C4-2B (cell line): ENCODE results near the gene SECISBP2.

Experiments
- H3K27ac ChIP-seq: fragments of 450-650 bp; 2 replicates; pipeline ENCODE4 v1.5.1; 2017
- ZFX ChIP-seq: fragments of 450-650 bp; IDR thresholded peaks from 2 replicates; pipeline ENCODE4 v1.6.1; 2017
- TF ChIP-seq, protein P1 (sequence below): fragments of 450-650 bp; conservative IDR thresholded peaks from 2 replicates; pipeline ENCODE4 v1.5.1; 2017; ENCODE audit warnings: mild to moderate bottlenecking

Gene SECISBP2

DNA sequence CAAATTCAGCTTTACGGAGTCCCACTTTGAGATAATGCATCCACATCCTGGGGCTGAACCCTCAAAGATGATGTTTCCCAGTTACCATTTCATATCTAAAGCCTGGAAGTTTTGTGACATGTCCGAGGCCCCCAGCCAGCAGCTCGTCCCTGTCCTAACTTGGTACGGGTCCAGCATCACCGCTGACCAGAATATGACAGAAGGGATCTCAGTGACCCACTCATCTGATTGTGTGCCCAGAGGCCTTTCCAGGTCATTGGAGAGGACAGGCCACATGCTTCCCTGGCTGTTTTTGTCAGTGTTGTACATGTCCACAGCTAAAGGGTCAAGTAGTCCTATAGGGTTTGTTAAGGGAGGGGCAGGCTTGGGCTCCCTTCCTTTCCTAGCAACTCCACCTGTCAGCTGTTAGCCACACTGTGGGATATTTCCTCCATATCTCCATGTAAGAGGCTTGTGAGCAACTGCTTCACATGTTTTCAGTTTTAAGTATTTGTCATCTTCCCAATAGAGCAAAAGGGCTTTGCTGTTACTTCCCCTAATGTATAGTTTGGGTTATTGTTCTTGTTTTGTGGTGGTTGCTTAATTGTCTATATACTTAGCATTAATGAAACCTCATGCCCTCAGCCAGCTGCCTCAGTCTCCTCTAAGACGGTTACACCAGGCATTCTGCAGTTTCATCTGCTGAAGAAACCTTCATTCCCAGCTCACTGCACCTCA, 33.4 kb downstream of the SECISBP2 start:
- no peak overlapping the region for H3K27ac ChIP-seq
- TF ChIP-seq, protein P1, sequence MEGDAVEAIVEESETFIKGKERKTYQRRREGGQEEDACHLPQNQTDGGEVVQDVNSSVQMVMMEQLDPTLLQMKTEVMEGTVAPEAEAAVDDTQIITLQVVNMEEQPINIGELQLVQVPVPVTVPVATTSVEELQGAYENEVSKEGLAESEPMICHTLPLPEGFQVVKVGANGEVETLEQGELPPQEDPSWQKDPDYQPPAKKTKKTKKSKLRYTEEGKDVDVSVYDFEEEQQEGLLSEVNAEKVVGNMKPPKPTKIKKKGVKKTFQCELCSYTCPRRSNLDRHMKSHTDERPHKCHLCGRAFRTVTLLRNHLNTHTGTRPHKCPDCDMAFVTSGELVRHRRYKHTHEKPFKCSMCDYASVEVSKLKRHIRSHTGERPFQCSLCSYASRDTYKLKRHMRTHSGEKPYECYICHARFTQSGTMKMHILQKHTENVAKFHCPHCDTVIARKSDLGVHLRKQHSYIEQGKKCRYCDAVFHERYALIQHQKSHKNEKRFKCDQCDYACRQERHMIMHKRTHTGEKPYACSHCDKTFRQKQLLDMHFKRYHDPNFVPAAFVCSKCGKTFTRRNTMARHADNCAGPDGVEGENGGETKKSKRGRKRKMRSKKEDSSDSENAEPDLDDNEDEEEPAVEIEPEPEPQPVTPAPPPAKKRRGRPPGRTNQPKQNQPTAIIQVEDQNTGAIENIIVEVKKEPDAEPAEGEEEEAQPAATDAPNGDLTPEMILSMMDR, result no peak
- TF ChIP-seq ZFX, result no peak

DNA sequence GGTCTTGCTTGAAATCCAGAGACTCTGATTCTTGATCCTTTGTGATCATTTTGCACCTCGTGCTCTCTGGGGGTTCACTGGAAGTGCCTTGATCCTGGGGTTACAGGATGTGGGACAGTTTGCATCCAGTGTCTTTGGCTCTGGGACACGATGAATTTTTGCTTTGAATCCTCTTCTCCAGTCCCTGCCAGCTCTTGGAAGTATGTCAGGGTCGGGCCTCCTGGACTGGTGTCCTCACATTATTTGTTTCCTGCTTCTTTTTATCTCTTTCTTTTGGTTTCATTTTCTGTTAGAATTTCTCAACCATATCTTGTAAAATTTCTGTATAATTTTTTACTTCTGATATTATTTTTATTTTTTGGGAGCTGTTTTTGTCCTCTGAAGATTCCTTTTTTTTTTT, 34.2 kb downstream of the SECISBP2 start:
- TF ChIP-seq, protein P1, result no peak
- TF ChIP-seq ZFX, result no peak
- no peak overlapping the region for H3K27ac ChIP-seq

DNA sequence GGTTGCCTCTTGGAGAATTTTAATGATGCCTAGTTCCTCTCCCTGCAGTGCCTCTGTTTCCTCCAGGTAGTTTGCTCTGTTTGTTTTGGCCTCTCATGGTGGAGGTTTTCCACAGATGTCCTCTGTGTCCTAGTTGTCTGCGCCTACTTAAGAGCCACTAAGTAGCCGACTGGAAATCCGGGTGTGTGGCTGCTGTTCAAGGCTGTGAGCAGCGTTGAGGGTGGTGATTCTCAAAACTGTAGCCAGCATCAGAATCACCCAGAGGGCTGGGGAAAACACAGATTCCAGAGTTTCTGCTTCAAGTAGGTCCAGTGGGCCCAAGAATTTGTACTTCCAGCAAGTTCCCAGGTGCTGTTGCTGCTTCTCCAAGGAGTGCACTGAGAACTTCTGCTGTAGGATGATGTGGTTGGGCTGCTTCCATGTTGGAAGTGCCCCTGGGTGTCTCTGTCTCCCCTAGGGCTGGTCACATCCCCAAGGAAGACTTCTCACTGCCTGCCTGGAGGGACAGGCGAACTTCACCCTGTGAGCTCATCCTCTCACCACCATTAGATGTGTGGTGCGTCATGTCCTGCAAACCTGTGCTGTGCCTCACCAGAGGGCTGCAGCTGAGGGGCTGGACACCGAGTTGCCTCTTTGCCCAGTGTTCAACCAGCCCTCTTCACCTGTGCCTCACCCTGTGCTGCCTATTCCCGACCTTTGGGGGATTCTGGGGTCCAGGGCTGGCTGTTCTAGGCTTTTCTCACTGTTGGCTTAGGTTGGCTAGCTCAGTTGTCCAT, 34.8 kb downstream of the SECISBP2 start:
- H3K27ac ChIP-seq, result no peak overlapping the region
- TF ChIP-seq ZFX, result no peak
- TF ChIP-seq, protein P1, result no peak

DNA sequence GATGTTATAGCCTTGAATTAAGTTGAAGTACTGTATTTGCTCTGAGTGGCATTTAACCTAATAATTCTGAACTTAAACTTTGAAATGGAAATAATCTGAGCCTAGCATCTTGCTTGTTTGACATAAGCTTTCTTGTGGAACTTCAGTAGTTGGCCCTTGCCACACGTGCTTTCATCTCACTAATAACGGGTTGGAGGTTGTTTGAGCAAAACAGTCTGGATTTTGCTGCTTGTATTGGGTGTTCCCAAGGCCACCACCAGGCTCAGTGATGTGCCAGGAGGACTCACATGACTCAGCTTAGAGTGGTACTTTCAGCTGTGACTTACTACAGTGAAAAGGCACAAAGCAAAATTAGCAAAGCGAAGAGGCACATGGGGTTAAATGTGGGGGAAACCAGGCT, 35.7 kb downstream of the SECISBP2 start:
- no peak overlapping the region for H3K27ac ChIP-seq
- TF ChIP-seq, protein P1, result no peak
- no peak for TF ChIP-seq ZFX

DNA sequence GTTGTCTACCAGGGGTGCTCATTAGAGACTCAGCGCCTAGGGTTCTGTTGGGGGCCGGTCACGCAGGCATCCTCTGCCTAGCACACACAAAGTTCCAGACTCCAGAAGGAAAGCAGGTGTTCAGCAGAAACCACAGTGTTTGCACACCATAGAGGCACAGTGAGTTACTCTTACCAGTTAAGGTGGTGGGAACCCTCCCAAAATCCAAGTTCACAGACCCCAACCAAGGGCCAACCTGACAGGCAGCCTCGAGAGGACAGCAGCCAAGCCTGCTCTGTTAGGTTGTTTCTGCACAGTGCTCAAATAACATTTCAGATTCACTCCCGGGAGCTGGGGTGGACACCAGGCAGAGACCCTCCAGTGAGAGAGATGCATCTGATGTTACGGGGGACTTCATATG, 36.2 kb downstream of the SECISBP2 start:
- H3K27ac ChIP-seq, result no peak overlapping the region
- no peak for TF ChIP-seq ZFX
- TF ChIP-seq, protein P1, result no peak

DNA sequence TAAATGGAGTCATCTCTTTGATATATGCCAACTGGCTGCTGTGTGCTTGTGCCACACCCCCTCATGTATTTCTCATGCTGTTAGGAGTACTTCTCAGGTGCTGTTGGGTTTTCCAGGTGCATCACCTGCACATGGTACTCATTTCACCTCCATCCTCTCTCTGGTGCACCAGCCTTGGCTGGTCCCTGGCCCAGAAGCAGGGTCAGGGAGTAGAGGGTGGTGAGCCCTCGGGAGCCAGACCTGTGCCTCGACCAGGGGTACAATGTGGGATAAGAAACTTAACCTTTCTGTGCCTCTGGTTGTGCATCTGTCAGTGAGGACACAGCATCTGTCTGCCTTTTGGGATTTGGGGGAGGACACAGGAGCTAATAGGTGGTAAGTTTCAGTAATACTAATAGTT, 38.5 kb downstream of the SECISBP2 start:
- no peak for TF ChIP-seq ZFX
- TF ChIP-seq, protein P1, result no peak
- H3K27ac ChIP-seq, result no peak overlapping the region

DNA sequence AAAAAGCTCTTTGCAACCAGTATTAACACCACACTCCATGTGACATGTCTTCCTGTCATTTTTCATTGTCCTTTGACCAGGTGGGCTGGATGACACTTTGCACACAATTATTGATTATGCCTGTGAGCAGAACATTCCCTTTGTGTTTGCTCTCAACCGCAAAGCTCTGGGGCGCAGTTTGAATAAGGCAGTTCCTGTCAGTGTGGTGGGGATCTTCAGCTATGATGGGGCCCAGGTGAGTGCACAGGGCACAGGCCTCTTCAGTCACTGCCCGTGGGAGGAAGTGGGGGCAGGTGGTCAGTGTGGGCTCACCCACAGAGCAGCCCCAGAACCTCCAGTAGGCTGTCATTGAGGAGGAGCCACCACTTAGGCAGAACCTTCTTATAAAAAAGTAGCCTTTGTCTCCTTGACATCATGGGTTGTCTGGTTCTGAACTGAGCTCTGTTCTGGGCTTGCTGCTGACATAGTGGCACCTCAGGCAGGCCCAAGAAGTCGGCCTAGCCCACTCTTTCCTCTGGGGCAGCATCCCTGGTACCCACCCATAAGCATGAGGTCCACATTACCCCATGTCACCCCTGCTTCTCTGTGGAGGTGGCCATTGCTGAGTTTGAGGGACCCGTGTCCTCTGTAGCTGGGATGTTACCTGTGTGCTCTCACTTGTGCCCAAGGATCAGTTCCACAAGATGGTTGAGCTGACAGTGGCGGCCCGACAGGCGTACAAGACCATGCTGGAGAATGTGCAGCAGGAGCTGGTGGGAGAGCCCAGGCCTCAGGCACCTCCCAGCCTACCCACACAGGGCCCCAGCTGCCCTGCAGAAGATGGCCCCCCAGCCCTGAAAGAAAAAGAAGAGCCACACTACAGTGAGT, 39.3 kb downstream of the SECISBP2 start:
- TF ChIP-seq ZFX, result no peak
- TF ChIP-seq, protein P1, result no peak
- H3K27ac ChIP-seq, result no peak overlapping the region
